Parathyroid adenoma (tissue), 2 donors: ENCODE measurements around the gene ABAT.

ENCODE experiments used
- H2AFZ ChIP-seq: fragments of 300-600 bp; sonication (generic); one replicate; pipeline ENCODE4 v1.7.0; 2017; ENCODE audit warnings: antibody characterized with exemption, mild to moderate bottlenecking
- H3K27ac ChIP-seq: fragments of 300-600 bp; sonication (generic); one replicate; pipeline ENCODE4 v1.7.0; 2017
- H3K27me3 ChIP-seq: fragments of 300-600 bp; sonication (generic); one replicate; pipeline ENCODE4 v1.7.0; 2017; ENCODE audit warnings: low read length; ENCODE audit not compliant: control insufficient read depth, insufficient read depth
- H3K36me3 ChIP-seq: fragments of 300-600 bp; sonication (generic); one replicate; pipeline ENCODE4 v1.7.0; 2017; ENCODE audit warnings: low read length; ENCODE audit not compliant: control insufficient read depth, insufficient read depth
- H3K4me1 ChIP-seq: fragments of 300-600 bp; sonication (generic); one replicate; pipeline ENCODE4 v1.7.0; 2017; ENCODE audit warnings: control low read depth
- H3K4me2 ChIP-seq: fragments of 300-600 bp; sonication (generic); one replicate; pipeline ENCODE4 v1.7.0; 2017; ENCODE audit warnings: low read length
- H3K4me3 ChIP-seq: fragments of 300-600 bp; sonication (generic); one replicate; pipeline ENCODE4 v1.7.0; 2017; ENCODE audit warnings: low read depth, low read length
- H3K79me2 ChIP-seq: fragments of 300-600 bp; sonication (generic); one replicate; pipeline ENCODE4 v1.7.0; 2017; ENCODE audit warnings: control low read depth
- H3K9ac ChIP-seq: fragments of 300-600 bp; sonication (generic); one replicate; pipeline ENCODE4 v1.7.0; 2017; ENCODE audit warnings: mild to moderate bottlenecking
- H3K9me3 ChIP-seq: fragments of 300-600 bp; sonication (generic); one replicate; pipeline ENCODE4 v1.7.0; 2017; ENCODE audit warnings: low read length; ENCODE audit not compliant: control insufficient read depth
- TF ChIP-seq, protein P1 (sequence below): fragments of 300-600 bp; sonication (generic); IDR thresholded peaks from one replicate; pipeline ENCODE4 v1.7.0; 2017; ENCODE audit warnings: antibody characterized with exemption, mild to moderate bottlenecking
- donor health status: primary hyperparathyroidism.

ABAT gene

DNA sequence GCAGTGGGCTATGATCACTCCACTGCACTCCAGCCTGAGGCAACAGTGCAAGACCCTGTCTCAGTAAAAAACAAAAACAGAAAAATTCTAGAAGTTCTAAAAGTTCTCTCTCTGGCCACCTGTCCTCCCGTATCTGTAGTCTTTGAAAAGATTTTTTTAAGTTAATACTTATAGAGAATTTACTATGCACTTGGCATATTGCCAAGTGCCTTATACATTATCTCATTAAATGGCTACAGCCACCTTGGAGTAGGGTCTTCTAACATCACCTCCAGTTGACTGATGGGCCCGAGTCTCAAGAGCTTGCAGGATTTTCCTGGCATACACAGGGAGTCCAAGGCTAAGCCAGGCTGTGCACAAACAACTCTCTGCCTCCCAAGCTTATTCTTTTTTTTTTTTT, 78.3 kb downstream of the ABAT start:
- no peaks in the 10 kb centered on the region for H3K9me3 ChIP-seq
- H2AFZ ChIP-seq = no peak overlapping the region
- H3K36me3 ChIP-seq = no peaks in the 10 kb centered on the region
- H3K4me3 ChIP-seq = no peak overlapping the region
- H3K79me2 ChIP-seq = no peaks in the 10 kb centered on the region
- TF ChIP-seq, protein P1, sequence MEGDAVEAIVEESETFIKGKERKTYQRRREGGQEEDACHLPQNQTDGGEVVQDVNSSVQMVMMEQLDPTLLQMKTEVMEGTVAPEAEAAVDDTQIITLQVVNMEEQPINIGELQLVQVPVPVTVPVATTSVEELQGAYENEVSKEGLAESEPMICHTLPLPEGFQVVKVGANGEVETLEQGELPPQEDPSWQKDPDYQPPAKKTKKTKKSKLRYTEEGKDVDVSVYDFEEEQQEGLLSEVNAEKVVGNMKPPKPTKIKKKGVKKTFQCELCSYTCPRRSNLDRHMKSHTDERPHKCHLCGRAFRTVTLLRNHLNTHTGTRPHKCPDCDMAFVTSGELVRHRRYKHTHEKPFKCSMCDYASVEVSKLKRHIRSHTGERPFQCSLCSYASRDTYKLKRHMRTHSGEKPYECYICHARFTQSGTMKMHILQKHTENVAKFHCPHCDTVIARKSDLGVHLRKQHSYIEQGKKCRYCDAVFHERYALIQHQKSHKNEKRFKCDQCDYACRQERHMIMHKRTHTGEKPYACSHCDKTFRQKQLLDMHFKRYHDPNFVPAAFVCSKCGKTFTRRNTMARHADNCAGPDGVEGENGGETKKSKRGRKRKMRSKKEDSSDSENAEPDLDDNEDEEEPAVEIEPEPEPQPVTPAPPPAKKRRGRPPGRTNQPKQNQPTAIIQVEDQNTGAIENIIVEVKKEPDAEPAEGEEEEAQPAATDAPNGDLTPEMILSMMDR = no peak
- no peak overlapping the region for H3K9ac ChIP-seq
- no peaks in the 10 kb centered on the region for H3K27me3 ChIP-seq
- H3K4me1 ChIP-seq = no peaks in the 10 kb centered on the region
- H3K27ac ChIP-seq = no peak overlapping the region
- H3K4me2 ChIP-seq = no peak overlapping the region

DNA sequence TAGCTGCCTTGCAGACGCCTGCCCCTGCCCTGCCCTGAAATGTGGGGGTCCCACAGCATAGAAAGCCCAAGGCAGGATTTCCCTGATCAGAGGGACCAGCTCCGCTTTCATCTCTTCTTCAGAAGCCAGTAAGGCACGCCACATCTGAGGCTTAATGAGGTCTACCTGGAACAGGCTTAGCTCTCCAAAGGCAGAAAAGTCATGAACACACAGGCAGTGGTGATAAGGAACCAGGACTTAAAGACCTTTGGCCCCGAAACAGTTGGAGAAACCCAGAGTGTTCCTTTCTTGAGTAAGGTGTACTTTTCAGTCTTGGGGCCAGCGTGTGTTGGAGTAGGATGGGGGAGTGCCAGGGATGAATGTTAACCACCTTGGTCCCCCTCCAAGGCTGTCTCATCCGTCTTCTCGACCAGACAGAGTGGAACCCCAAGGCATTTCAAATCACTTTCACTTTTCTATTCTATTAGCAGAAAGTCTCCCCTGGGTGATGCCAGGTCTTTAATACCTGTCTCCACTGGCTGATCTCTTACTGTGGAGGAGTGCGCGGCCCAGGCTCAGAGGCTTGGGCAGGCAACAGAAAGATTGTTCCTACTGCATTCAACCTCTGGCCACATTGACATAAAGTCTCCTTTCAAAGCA, 79.1 kb downstream of the ABAT start:
- no peak overlapping the region for H3K4me3 ChIP-seq
- no peaks in the 10 kb centered on the region for H3K27me3 ChIP-seq
- TF ChIP-seq, protein P1 = no peak
- H3K4me1 ChIP-seq = no peaks in the 10 kb centered on the region
- H3K27ac ChIP-seq = no peak overlapping the region
- no peaks in the 10 kb centered on the region for H3K79me2 ChIP-seq
- no peak overlapping the region for H2AFZ ChIP-seq
- no peaks in the 10 kb centered on the region for H3K36me3 ChIP-seq
- no peak overlapping the region for H3K4me2 ChIP-seq
- no peak overlapping the region for H3K9ac ChIP-seq
- no peaks in the 10 kb centered on the region for H3K9me3 ChIP-seq

DNA sequence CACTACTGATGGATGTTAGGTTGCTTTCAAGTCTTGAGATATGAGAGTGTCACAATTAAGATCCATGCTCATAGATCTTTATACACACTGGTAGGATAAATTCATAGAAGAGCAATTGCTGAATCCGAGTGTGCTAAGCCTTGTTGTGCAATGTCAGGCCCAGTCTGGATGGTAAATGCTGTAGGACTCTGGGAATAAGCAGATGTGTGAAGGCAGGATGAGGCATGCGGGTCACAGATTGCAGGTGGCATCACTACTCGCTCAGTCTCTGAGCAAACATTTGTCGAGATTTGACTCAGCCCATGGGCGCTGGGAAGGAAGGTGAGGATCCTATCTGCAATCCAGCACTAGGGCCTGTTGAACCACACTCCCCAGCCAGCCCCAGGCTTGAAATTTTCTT, 82.3 kb downstream of the ABAT start:
- Histone ChIP-seq H2AFZ (no peak overlapping the region), H3K79me2 (no peaks in the 10 kb centered on the region), H3K36me3 (no peaks in the 10 kb centered on the region), H3K4me3 (no peak overlapping the region), H3K4me2 (no peak overlapping the region), H3K9ac (no peak overlapping the region), H3K9me3 (no peaks in the 10 kb centered on the region), H3K27me3 (no peaks in the 10 kb centered on the region), H3K4me1 (no peaks in the 10 kb centered on the region), H3K27ac (no peak overlapping the region)
- TF ChIP-seq, protein P1 = no peak

DNA sequence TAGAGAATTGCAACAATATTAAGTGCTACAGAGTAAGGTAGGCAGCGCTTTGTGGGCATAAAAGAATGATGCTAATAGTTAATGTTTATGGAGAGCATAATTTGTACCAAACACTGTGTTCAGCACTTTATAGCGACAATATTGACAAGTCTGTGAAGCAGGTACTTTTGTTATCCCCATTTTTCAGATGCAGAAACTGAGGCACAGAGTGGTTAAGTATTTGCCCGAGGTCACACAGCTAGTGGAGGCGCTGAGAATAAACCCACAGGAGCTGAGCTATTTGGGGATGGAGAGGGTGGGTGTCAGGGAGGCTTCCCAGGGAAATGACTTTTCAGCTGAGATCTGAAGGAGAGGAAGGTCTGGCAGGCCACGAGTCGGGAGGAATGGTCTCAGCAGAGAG, 83.6 kb downstream of the ABAT start:
- H3K4me2 ChIP-seq = no peak overlapping the region
- TF ChIP-seq, protein P1 = no peak
- no peaks in the 10 kb centered on the region for H3K79me2 ChIP-seq
- H3K27me3 ChIP-seq = no peaks in the 10 kb centered on the region
- H3K4me1 ChIP-seq = no peaks in the 10 kb centered on the region
- H2AFZ ChIP-seq = no peak overlapping the region
- H3K36me3 ChIP-seq = no peaks in the 10 kb centered on the region
- H3K4me3 ChIP-seq = no peak overlapping the region
- H3K27ac ChIP-seq = no peak overlapping the region
- H3K9me3 ChIP-seq = no peaks in the 10 kb centered on the region
- no peak overlapping the region for H3K9ac ChIP-seq

DNA sequence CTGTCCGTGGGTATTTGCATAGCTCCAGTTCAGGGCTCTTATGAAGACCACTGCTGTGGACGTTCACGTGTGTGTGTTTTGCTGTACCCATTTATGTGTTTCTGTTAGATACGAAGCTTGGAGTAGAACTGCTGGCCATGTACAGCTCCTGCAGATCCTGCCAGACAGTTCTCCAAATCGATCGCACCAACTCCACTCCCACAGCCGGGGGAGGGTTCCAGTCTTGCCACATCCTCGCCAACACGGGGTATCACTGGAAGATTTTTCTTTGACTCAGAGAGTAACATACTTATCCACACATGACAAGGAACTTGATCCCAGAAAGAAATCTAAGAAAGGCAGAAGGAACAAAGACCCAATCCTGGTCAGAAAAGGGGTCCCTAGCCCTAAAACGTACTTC, 85.6 kb downstream of the ABAT start:
- Histone ChIP-seq H2AFZ (no peak overlapping the region), H3K9me3 (no peaks in the 10 kb centered on the region), H3K9ac (no peak overlapping the region), H3K27ac (no peak overlapping the region), H3K4me3 (no peak overlapping the region), H3K4me2 (no peak overlapping the region), H3K27me3 (no peaks in the 10 kb centered on the region), H3K36me3 (no peaks in the 10 kb centered on the region), H3K4me1 (no peaks in the 10 kb centered on the region), H3K79me2 (no peaks in the 10 kb centered on the region)
- TF ChIP-seq, protein P1 = no peak
